HepG2 (cell line): ENCODE results near the gene NACC2. TPM values are rescaled to one million over a fixed set of nuclear protein-coding genes. Genes with fewer than 3 reads are reported as not detected.

Experiments used
- ADNP ChIP-seq: sonication (generic); formaldehyde crosslinking; IDR thresholded peaks from 2 replicates; pipeline ENCODE4 v1.4.0; 2020; ENCODE audit warnings: missing genetic modification reagents
- BRD4 ChIP-seq: sonication (generic); formaldehyde crosslinking; IDR thresholded peaks from 2 replicates; pipeline ENCODE4 v1.4.0; 2020; ENCODE audit warnings: missing genetic modification reagents
- FOSL1 ChIP-seq: sonication (generic); formaldehyde crosslinking; IDR thresholded peaks from 2 replicates; pipeline ENCODE4 v1.9.0; 2021; ENCODE audit warnings: missing genetic modification reagents, borderline replicate concordance
- GABPB1 ChIP-seq: IDR thresholded peaks from 2 replicates; pipeline ENCODE4 v1.6.1; 2016; ENCODE audit warnings: mild to moderate bottlenecking, missing genetic modification reagents, moderate library complexity, missing compliant biosample characterization
- GMEB2 ChIP-seq: IDR thresholded peaks from 2 replicates; pipeline ENCODE4 v1.6.1; 2016; ENCODE audit warnings: missing biosample characterization, missing genetic modification reagents, low read depth
- KMT2B ChIP-seq: IDR thresholded peaks from 2 replicates; pipeline ENCODE4 v1.6.1; 2016; ENCODE audit warnings: missing genetic modification reagents, missing compliant biosample characterization
- NFIC ChIP-seq: IDR thresholded peaks from 2 replicates; pipeline ENCODE4 v1.6.1; 2012; ENCODE audit warnings: mild to moderate bottlenecking, low read length, inconsistent platforms
- PLRG1 ChIP-seq: fragments of 450-650 bp; conservative IDR thresholded peaks from 2 replicates; pipeline ENCODE4 v1.6.1; 2016
- SIX4 ChIP-seq: sonication (generic); formaldehyde crosslinking; IDR thresholded peaks from 2 replicates; pipeline ENCODE4 v1.4.0; 2020; ENCODE audit warnings: missing genetic modification reagents
- SMARCE1 ChIP-seq: fragments of 450-650 bp; IDR thresholded peaks from 2 replicates; pipeline ENCODE4 v1.6.1; 2017; ENCODE audit warnings: borderline replicate concordance
- TP53 ChIP-seq: sonication (generic); formaldehyde crosslinking; conservative IDR thresholded peaks from 2 replicates; pipeline ENCODE4 v1.4.0; 2020; ENCODE audit warnings: missing genetic modification reagents
- TSC22D2 ChIP-seq: sonication (generic); formaldehyde crosslinking; IDR thresholded peaks from 2 replicates; pipeline ENCODE4 v1.5.1; 2020; ENCODE audit warnings: missing genetic modification reagents, mild to moderate bottlenecking, borderline replicate concordance
- XRCC5 ChIP-seq: fragments of 200-400 bp; formaldehyde crosslinking; optimal IDR thresholded peaks from 2 replicates; pipeline ENCODE3; 2017; ENCODE audit warnings: mild to moderate bottlenecking, low read length
- ZNF101 ChIP-seq: sonication (generic); formaldehyde crosslinking; IDR thresholded peaks from 2 replicates; pipeline ENCODE4 v1.4.0; 2020; ENCODE audit warnings: mild to moderate bottlenecking, low read depth, missing genetic modification reagents, borderline replicate concordance
- ZNF224 ChIP-seq: sonication (generic); formaldehyde crosslinking; IDR thresholded peaks from 2 replicates; pipeline ENCODE4 v1.5.0; 2020; ENCODE audit warnings: mild to moderate bottlenecking, missing genetic modification reagents
- ZNF407 ChIP-seq: sonication (generic); formaldehyde crosslinking; IDR thresholded peaks from one replicate; pipeline ENCODE4 v1.5.1; 2020; ENCODE audit warnings: mild to moderate bottlenecking, missing genetic modification reagents; ENCODE audit errors: not compliant biosample characterization
- ZNF570 ChIP-seq: sonication (generic); formaldehyde crosslinking; IDR thresholded peaks from 2 replicates; pipeline ENCODE4 v1.4.0; 2020; ENCODE audit warnings: mild to moderate bottlenecking, missing genetic modification reagents, borderline replicate concordance
- ZNF605 ChIP-seq: sonication (generic); formaldehyde crosslinking; IDR thresholded peaks from 2 replicates; pipeline ENCODE4 v1.8.0; 2022; ENCODE audit warnings: mild to moderate bottlenecking, missing genetic modification reagents
- ZNF7 ChIP-seq: IDR thresholded peaks from 2 replicates; pipeline ENCODE4 v1.6.1; 2016; ENCODE audit warnings: missing biosample characterization, missing genetic modification reagents
- ZNF713 ChIP-seq: sonication (generic); formaldehyde crosslinking; IDR thresholded peaks from 2 replicates; pipeline ENCODE4 v1.4.0; 2020; ENCODE audit warnings: mild to moderate bottlenecking, missing genetic modification reagents
- ZNF850 ChIP-seq: sonication (generic); formaldehyde crosslinking; conservative IDR thresholded peaks from 2 replicates; pipeline ENCODE4 v1.9.0; 2021; ENCODE audit warnings: mild to moderate bottlenecking, missing genetic modification reagents
- ZNF878 ChIP-seq: sonication (generic); formaldehyde crosslinking; IDR thresholded peaks from 2 replicates; pipeline ENCODE4 v1.8.1; 2023; ENCODE audit warnings: mild to moderate bottlenecking, missing genetic modification reagents, moderate library complexity
- ZSCAN29 ChIP-seq: sonication (generic); formaldehyde crosslinking; conservative IDR thresholded peaks from 2 replicates; pipeline ENCODE4 v1.4.0; 2020; ENCODE audit warnings: mild to moderate bottlenecking, missing genetic modification reagents
- polyA plus RNA-seq, 8 experiments: library from polyadenylated mRNA; depleted of rRNA in 3 of 8; stranded (reverse) in 7 of 8; unstranded in 1 of 8; fragments of >200 nt; fragmentation: Illumina TruSeq in 4 of 8; extraction: Trizol in 4 of 8; gene quantifications; 2 replicates each; pipeline versions ENCODE4 v1.2.1 to v1.2.3, GENCODE V29; 2011 to 2016; ENCODE audit warnings: low read depth in 4 of 8, missing spikeins in 1 of 8, mixed read lengths in 1 of 8; ENCODE audit not compliant: insufficient read depth in 1 of 8
- total RNA-seq, 5 experiments: library from RNA; depleted of rRNA; stranded (reverse); fragments of >200 nt; fragmentation: Illumina TruSeq; extraction: Trizol; gene quantifications; 2 replicates each; pipeline ENCODE4 v1.2.3, GENCODE V29; 2016; ENCODE audit warnings: low read depth in 1 of 5

Gene NACC2
- total and polyA plus RNA-seq, 2 of the 13 experiments (the other 11 are each of a cell fraction or from before 2014, with no cell fraction given), result 5.9 to 12.3 TPM

- TF ChIP-seq ZNF407 (CRISPR knock-in tag) (no peak), ZNF878 (CRISPR knock-in tag) (no peak), GMEB2 (CRISPR knock-in tag) (no peak), FOSL1 (CRISPR knock-in tag) (peak; percentile 61; the same call in 1 of the 2 replicates), ZNF7 (CRISPR knock-in tag) (no peak), ZSCAN29 (CRISPR knock-in tag) (no peak), NFIC (no peak), KMT2B (CRISPR knock-in tag) (no peak), BRD4 (CRISPR knock-in tag) (no peak), XRCC5 (no peak), SIX4 (CRISPR knock-in tag) (no peak), ZNF101 (CRISPR knock-in tag) (no peak), ZNF713 (CRISPR knock-in tag) (no peak), TP53 (no peak), TSC22D2 (CRISPR knock-in tag) (no peak), ZNF570 (CRISPR knock-in tag) (no peak), ADNP (no peak), GABPB1 (CRISPR knock-in tag) (no peak), ZNF605 (CRISPR knock-in tag) (no peak; the same call in 1 of the 2 replicates), ZNF224 (CRISPR knock-in tag) (no peak), PLRG1 (no peak), ZNF850 (CRISPR knock-in tag) (no peak), SMARCE1 (no peak)
These were observed 87.0 kb downstream of the NACC2 start (continued) for GRCh38 chr9:136007934-136008692.
